SK-N-SH (cell line): ENCODE measurements around the gene SYT5. TPM values are rescaled to one million over a fixed set of nuclear protein-coding genes. Genes with fewer than 3 reads are reported as not detected.
"Not testable (repeated sequence)": the region's sequence is repeated elsewhere in the genome, so short reads cannot be mapped to it uniquely, and the experiment has no call there.

Source experiments
- CTCF ChIA-PET: fragments of 300-600, 350-600 bp; formaldehyde crosslinking; extraction: SDS; loops from one replicate; lab custom pipeline; 2021; lab: Yijun Ruan, JAX
- POLR2A ChIA-PET: fragments of 350-600 bp; sonication (Branson Sonifier 250); formaldehyde crosslinking; extraction: SDS; loops from one replicate; lab custom pipeline; 2020; ENCODE audit warnings: antibody characterized with exemption, inconsistent platforms; lab: Yijun Ruan, JAX
- DNase-seq: peaks from one replicate; pipeline ENCODE4 v3.0.0; 2012
- H2AFZ ChIP-seq: fragments of 200-600 bp; sonication (generic); 2 replicates; pipeline ENCODE4 v1.8.1; 2016; ENCODE audit warnings: antibody characterized with exemption, mild to moderate bottlenecking, low read depth
- H3F3A ChIP-seq: fragments of 200-600 bp; sonication (generic); replicated peaks from 2 replicates; pipeline ENCODE3; 2016; ENCODE audit warnings: antibody characterized with exemption, mild to moderate bottlenecking; ENCODE audit not compliant: insufficient read depth
- H3K27ac ChIP-seq, 2 experiments: fragments of 200-500 bp in 1 of 2; fragments of 200-600 bp in 1 of 2; sonication (Bioruptor generic) in 1 of 2; sonication (generic), shearing (Covaris generic) in 1 of 2; 2 replicates each; pipeline versions ENCODE4 v1.5.1 to v1.6.1; 2014 to 2016; ENCODE audit warnings: low read depth in 2 of 2, inconsistent platforms in 1 of 2, low read length in 1 of 2, mild to moderate bottlenecking in 1 of 2, mixed read lengths in 1 of 2
- H3K27me3 ChIP-seq: fragments of 200-600 bp; sonication (generic), shearing (Covaris generic); 2 replicates; pipeline ENCODE4 v1.6.1; 2016; ENCODE audit warnings: mixed run types; ENCODE audit not compliant: insufficient read depth
- H3K36me3 ChIP-seq, 2 experiments: fragments of 200-500 bp in 1 of 2; fragments of 200-600 bp in 1 of 2; sonication (Bioruptor generic) in 1 of 2; sonication (generic) in 1 of 2; replicated peaks in 1 of 2; 2 replicates each; pipeline versions ENCODE3 to v1.5.1; 2014 to 2016; ENCODE audit warnings: low read length in 1 of 2, mild to moderate bottlenecking in 1 of 2; ENCODE audit not compliant: insufficient read depth in 2 of 2, control insufficient read depth in 1 of 2
- H3K4me1 ChIP-seq, 2 experiments: fragments of 200-500 bp in 1 of 2; fragments of 200-600 bp in 1 of 2; sonication (Bioruptor generic) in 1 of 2; sonication (generic), shearing (Covaris generic) in 1 of 2; 2 replicates each; pipeline versions ENCODE4 v1.5.1 to v1.6.1; 2014 to 2016; ENCODE audit warnings: low read depth in 1 of 2, low read length in 1 of 2, mixed run types in 1 of 2; ENCODE audit not compliant: insufficient read depth in 2 of 2, control insufficient read depth in 1 of 2
- H3K4me2 ChIP-seq: fragments of 200-600 bp; sonication (generic), shearing (Covaris generic); 2 replicates; pipeline ENCODE4 v1.6.1; 2017; ENCODE audit warnings: mixed run types
- H3K4me3 ChIP-seq, 2 experiments: fragments of 200-500 bp in 1 of 2; fragments of 200-600 bp in 1 of 2; sonication (Bioruptor generic) in 1 of 2; sonication (generic), shearing (Covaris generic) in 1 of 2; 2 replicates each; pipeline versions ENCODE4 v1.5.1 to v1.8.1; 2014 to 2016; ENCODE audit warnings: low read depth in 2 of 2, inconsistent platforms in 1 of 2, low read length in 1 of 2, mild to moderate bottlenecking in 1 of 2, mixed read lengths in 1 of 2, moderate library complexity in 1 of 2
- H3K79me2 ChIP-seq: fragments of 200-600 bp; sonication (generic); 2 replicates; pipeline ENCODE4 v1.8.1; 2017; ENCODE audit warnings: mild to moderate bottlenecking; ENCODE audit not compliant: insufficient read depth
- H3K9ac ChIP-seq: fragments of 200-600 bp; sonication (generic); 2 replicates; pipeline ENCODE4 v1.6.1; 2017; ENCODE audit warnings: mixed run types
- H3K9me2 ChIP-seq: fragments of 200-600 bp; sonication (generic); 2 replicates; pipeline ENCODE4 v1.6.1; 2017; ENCODE audit warnings: mixed run types
- H3K9me3 ChIP-seq: fragments of 200-600 bp; sonication (generic); 2 replicates; pipeline ENCODE4 v1.6.1; 2017; ENCODE audit warnings: mixed run types, mild to moderate bottlenecking, moderate library complexity
- H4K20me1 ChIP-seq: fragments of 200-600 bp; sonication (generic); 2 replicates; pipeline ENCODE4 v1.6.1; 2017; ENCODE audit warnings: mild to moderate bottlenecking, mixed run types; ENCODE audit not compliant: insufficient read depth
- ELF1 ChIP-seq: IDR thresholded peaks from 2 replicates; pipeline ENCODE4 v1.4.0; 2012
- FOXJ3 ChIP-seq: sonication (generic); formaldehyde crosslinking; IDR thresholded peaks from 2 replicates; pipeline ENCODE4 v1.5.1; 2020; ENCODE audit warnings: mild to moderate bottlenecking, missing genetic modification reagents
- GATA2 ChIP-seq: sonication (generic); formaldehyde crosslinking; IDR thresholded peaks from 2 replicates; pipeline ENCODE4 v1.5.0; 2020; ENCODE audit warnings: mild to moderate bottlenecking, missing genetic modification reagents
- NFIC ChIP-seq: IDR thresholded peaks from 2 replicates; pipeline ENCODE4 v1.4.0; 2012; ENCODE audit warnings: borderline replicate concordance
- POLR2AphosphoS5 ChIP-seq: IDR thresholded peaks from 2 replicates; pipeline ENCODE4 v1.6.1; 2012; ENCODE audit warnings: low read depth, low read length
- RAD21 ChIP-seq: IDR thresholded peaks from 2 replicates; pipeline ENCODE4 v1.6.1; 2012; ENCODE audit warnings: mild to moderate bottlenecking, low read length
- RFX5 ChIP-seq: IDR thresholded peaks from 2 replicates; pipeline ENCODE4 v1.6.1; 2012; ENCODE audit warnings: mild to moderate bottlenecking, improper control_type of control experiment, low read length
- TAF1 ChIP-seq: IDR thresholded peaks from 2 replicates; pipeline ENCODE4 v1.6.1; 2012; ENCODE audit warnings: low read depth, mild to moderate bottlenecking, low read length, moderate library complexity, borderline replicate concordance
- TCF12 ChIP-seq: IDR thresholded peaks from 2 replicates; pipeline ENCODE4 v1.4.0; 2012
- TEAD4 ChIP-seq: IDR thresholded peaks from 2 replicates; pipeline ENCODE4 v1.4.0; 2012; ENCODE audit warnings: mild to moderate bottlenecking, borderline replicate concordance; ENCODE audit not compliant: insufficient read depth
- YY1 ChIP-seq: IDR thresholded peaks from 2 replicates; pipeline ENCODE4 v1.4.0; 2012; ENCODE audit warnings: low read depth, mild to moderate bottlenecking
- WGBS: methylation state at CpG from one replicate; pipeline ENCODE4 v1.1.6; 2017; ENCODE audit warnings: low lambda C conversion rate; 5-methylcytosine and 5-hydroxymethylcytosine counted together
- polyA plus RNA-seq, 3 experiments: library from polyadenylated mRNA; depleted of rRNA; stranded (reverse); fragments of >200 nt; gene quantifications; 2 replicates each; pipeline ENCODE4 v1.2.3, GENCODE V29; 2012
- TF ChIP-seq, protein P1 (sequence below): IDR thresholded peaks from 2 replicates; pipeline ENCODE4; 2012
- TF ChIP-seq, protein P2 (sequence below): IDR thresholded peaks from 2 replicates; pipeline ENCODE4 v1.6.1; 2012; ENCODE audit warnings: mild to moderate bottlenecking, low read depth, low read length, moderate library complexity
- TF ChIP-seq, protein P3 (sequence below): fragments of 150-350 bp; IDR thresholded peaks from 2 replicates; pipeline ENCODE4 v1.6.1; 2017; ENCODE audit warnings: antibody characterized with exemption, low read length, low read depth, borderline replicate concordance
- TF ChIP-seq, protein P4 (sequence below): IDR thresholded peaks from 2 replicates; pipeline ENCODE4 v1.4.0; 2012; ENCODE audit warnings: low read depth, borderline replicate concordance

SYT5 gene
- polyA plus RNA-seq, 1 of the 3 experiments (the other 2 are of a cell fraction) = 0.21 TPM

DNA sequence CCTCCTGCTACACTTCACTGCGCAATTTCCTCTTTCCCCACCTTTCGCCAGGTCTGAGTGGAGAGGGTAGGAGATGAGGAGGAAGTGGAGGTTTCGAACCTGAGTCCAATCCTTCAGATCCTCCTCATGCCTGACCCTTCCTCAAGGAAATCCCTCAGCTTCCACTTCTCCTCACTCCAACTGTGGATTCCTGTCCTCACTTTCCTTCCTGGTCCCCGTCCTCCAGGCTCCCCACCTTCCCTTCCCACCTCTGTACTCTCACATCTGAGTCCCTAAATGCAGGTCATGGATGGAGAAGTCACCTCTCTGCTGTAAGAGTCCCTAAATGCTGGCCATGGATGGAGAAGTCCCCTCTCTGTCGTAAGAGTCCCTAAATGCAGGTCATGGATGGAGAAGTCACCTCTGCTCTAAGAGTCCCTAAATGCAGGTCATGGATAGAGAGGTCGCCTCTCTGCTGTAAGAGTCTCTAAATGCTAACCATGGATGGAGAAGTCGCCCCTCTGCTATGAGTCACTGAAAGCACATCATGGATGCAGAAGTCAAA is 45.4 kb upstream of the SYT5 start:
- Histone ChIP-seq H3K79me2 (no peaks in the 10 kb centered on the region), H3K4me1 (peaks cover 0 to 38% of the 10 kb centered on the region in 2 experiments; a peak in 1 of 4 replicates), H3K4me3 (no peak overlapping the region), H4K20me1 (peaks cover 16% of the 10 kb centered on the region; the same call in 1 of the 2 replicates), H3K27ac (no peak overlapping the region; a peak in 1 of 4 replicates), H3K9me2 (no peaks in the 10 kb centered on the region), H3K36me3 (peaks cover 0 to 37% of the 10 kb centered on the region in 2 experiments), H3K27me3 (no peaks in the 10 kb centered on the region), H3K4me2 (no peak overlapping the region), H3K9ac (no peak overlapping the region), H3F3A (no peaks in the 10 kb centered on the region), H3K9me3 (no peaks in the 10 kb centered on the region), H2AFZ (no peak overlapping the region)
- TF ChIP-seq FOXJ3 (CRISPR knock-in tag) (no peak), RAD21 (no peak), TCF12 (no peak), ELF1 (no peak), TAF1 (no peak), TEAD4 (no peak), RFX5 (no peak), NFIC (no peak), POLR2AphosphoS5 (no peak), GATA2 (no peak), YY1 (no peak)
- TF ChIP-seq, protein P1, sequence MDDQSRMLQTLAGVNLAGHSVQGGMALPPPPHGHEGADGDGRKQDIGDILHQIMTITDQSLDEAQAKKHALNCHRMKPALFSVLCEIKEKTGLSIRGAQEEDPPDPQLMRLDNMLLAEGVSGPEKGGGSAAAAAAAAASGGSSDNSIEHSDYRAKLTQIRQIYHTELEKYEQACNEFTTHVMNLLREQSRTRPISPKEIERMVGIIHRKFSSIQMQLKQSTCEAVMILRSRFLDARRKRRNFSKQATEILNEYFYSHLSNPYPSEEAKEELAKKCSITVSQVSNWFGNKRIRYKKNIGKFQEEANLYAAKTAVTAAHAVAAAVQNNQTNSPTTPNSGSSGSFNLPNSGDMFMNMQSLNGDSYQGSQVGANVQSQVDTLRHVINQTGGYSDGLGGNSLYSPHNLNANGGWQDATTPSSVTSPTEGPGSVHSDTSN = no peak
- TF ChIP-seq, protein P2, sequence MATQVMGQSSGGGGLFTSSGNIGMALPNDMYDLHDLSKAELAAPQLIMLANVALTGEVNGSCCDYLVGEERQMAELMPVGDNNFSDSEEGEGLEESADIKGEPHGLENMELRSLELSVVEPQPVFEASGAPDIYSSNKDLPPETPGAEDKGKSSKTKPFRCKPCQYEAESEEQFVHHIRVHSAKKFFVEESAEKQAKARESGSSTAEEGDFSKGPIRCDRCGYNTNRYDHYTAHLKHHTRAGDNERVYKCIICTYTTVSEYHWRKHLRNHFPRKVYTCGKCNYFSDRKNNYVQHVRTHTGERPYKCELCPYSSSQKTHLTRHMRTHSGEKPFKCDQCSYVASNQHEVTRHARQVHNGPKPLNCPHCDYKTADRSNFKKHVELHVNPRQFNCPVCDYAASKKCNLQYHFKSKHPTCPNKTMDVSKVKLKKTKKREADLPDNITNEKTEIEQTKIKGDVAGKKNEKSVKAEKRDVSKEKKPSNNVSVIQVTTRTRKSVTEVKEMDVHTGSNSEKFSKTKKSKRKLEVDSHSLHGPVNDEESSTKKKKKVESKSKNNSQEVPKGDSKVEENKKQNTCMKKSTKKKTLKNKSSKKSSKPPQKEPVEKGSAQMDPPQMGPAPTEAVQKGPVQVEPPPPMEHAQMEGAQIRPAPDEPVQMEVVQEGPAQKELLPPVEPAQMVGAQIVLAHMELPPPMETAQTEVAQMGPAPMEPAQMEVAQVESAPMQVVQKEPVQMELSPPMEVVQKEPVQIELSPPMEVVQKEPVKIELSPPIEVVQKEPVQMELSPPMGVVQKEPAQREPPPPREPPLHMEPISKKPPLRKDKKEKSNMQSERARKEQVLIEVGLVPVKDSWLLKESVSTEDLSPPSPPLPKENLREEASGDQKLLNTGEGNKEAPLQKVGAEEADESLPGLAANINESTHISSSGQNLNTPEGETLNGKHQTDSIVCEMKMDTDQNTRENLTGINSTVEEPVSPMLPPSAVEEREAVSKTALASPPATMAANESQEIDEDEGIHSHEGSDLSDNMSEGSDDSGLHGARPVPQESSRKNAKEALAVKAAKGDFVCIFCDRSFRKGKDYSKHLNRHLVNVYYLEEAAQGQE = no peak
- TF ChIP-seq, protein P3, sequence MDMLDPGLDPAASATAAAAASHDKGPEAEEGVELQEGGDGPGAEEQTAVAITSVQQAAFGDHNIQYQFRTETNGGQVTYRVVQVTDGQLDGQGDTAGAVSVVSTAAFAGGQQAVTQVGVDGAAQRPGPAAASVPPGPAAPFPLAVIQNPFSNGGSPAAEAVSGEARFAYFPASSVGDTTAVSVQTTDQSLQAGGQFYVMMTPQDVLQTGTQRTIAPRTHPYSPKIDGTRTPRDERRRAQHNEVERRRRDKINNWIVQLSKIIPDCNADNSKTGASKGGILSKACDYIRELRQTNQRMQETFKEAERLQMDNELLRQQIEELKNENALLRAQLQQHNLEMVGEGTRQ = no peak
- TF ChIP-seq, protein P4, sequence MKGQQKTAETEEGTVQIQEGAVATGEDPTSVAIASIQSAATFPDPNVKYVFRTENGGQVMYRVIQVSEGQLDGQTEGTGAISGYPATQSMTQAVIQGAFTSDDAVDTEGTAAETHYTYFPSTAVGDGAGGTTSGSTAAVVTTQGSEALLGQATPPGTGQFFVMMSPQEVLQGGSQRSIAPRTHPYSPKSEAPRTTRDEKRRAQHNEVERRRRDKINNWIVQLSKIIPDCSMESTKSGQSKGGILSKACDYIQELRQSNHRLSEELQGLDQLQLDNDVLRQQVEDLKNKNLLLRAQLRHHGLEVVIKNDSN = no peak
- ChIA-PET POLR2A (no interaction called here), CTCF (no interaction called here)
- DNase-seq = no peak
- WGBS = 94% methylated on average over 5 of the region's 7 CpGs

DNA sequence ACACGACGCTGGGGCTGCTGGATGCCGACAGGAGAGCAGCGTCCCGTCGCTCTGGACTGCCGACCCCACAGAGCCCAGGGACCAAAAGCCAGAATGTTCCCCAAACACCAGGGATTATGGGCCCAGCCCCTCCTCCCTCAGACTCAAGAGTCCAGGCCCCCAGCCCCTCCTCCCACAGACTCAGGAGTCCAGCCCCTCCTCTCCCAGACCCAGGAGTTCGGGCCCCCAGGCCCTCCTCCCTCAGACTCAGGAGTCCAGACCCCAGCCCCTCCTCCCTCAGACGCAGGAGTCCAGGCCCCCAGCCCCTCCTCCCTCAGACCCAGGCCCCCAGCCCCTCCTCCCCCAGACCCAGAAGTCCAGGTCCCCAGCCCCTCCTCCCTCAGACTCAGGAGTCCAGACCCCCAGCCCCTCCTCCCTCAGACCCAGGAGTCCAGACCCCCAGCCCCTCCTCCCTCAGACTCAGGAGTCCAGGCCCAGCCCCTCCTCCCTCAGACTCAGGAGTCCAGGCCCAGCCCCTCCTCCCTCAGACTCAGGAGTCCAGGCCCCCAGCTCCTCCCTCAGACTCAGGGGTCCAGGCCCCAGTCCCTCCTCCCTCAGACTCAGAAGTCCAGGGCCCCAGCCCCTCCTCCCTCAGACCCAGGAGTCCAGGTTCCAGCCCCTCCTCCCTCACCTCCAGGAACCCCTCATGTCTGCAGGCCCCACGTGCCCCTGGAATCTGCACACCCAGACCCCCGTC is 44.8 kb upstream of the SYT5 start:
- H3K4me2 ChIP-seq, H3K4me3 ChIP-seq, H3K27me3 ChIP-seq, H3K9me2 ChIP-seq, H3K9ac ChIP-seq, POLR2A ChIA-PET, H3K79me2 ChIP-seq, H3K27ac ChIP-seq, H3F3A ChIP-seq, H3K9me3 ChIP-seq, H2AFZ ChIP-seq, CTCF ChIA-PET: not testable (repeated sequence)
- peaks cover 0 to 37% of the 10 kb centered on the region in 2 experiments; a peak in 1 of 4 replicates for H3K4me1 ChIP-seq
- H3K36me3 ChIP-seq = peaks cover 0 to 34% of the 10 kb centered on the region in 2 experiments
- peak; percentile 14 for DNase-seq
- WGBS = 93% methylated on average over 9 of the region's 11 CpGs
- H4K20me1 ChIP-seq = peaks cover 16% of the 10 kb centered on the region; the same call in 1 of the 2 replicates
